OCI-LY1 (cell line): ENCODE results near the gene RASL10A.

Experiments
- H2AFZ ChIP-seq: fragments of 200-600 bp; sonication (generic), shearing (Covaris generic); 2 replicates; pipeline ENCODE4 v1.6.0; 2014; ENCODE audit warnings: antibody characterized with exemption, mild to moderate bottlenecking, low read length
- H3F3A ChIP-seq: fragments of 200-600 bp; sonication (generic), shearing (Covaris generic); 2 replicates; pipeline ENCODE4 v1.6.0; 2014; ENCODE audit warnings: mild to moderate bottlenecking, antibody characterized with exemption, low read length, moderate library complexity; ENCODE audit not compliant: insufficient read depth
- H3K27ac ChIP-seq: fragments of 200-600 bp; sonication (generic); 2 replicates; pipeline ENCODE4 v1.5.1; 2014; ENCODE audit warnings: low read length, mixed run types, mild to moderate bottlenecking, low read depth; ENCODE audit not compliant: poor library complexity, severe bottlenecking
- H3K27me3 ChIP-seq: fragments of 200-600 bp; sonication (generic); 2 replicates; pipeline ENCODE4 v1.6.0; 2014; ENCODE audit warnings: antibody characterized with exemption, mild to moderate bottlenecking, low read length, moderate library complexity; ENCODE audit not compliant: insufficient read depth
- H3K36me3 ChIP-seq: fragments of 200-600 bp; sonication (generic); 2 replicates; pipeline ENCODE4 v1.6.1; 2014; ENCODE audit warnings: mild to moderate bottlenecking, antibody characterized with exemption, low read length, moderate library complexity, mixed read lengths; ENCODE audit not compliant: insufficient read depth
- H3K4me1 ChIP-seq: fragments of 200-600 bp; sonication (generic); 2 replicates; pipeline ENCODE4 v1.5.1; 2014; ENCODE audit warnings: mild to moderate bottlenecking, low read length, moderate library complexity; ENCODE audit not compliant: insufficient read depth, severe bottlenecking
- H3K4me2 ChIP-seq: fragments of 200-600 bp; sonication (generic), shearing (Covaris generic); 2 replicates; pipeline ENCODE4 v1.6.1; 2014; ENCODE audit warnings: low read length
- H3K4me3 ChIP-seq: fragments of 200-600 bp; sonication (generic); 2 replicates; pipeline ENCODE4 v1.5.1; 2014; ENCODE audit warnings: low read length, low read depth, mild to moderate bottlenecking, mixed read lengths; ENCODE audit not compliant: poor library complexity, severe bottlenecking
- H3K79me2 ChIP-seq: fragments of 200-600 bp; shearing (Covaris generic); 2 replicates; pipeline ENCODE4 v1.6.1; 2016; ENCODE audit warnings: mixed run types, low read length, mixed read lengths; ENCODE audit not compliant: insufficient read depth
- H3K9ac ChIP-seq: fragments of 200-600 bp; sonication (generic), shearing (Covaris generic); 2 replicates; pipeline ENCODE4 v1.6.1; 2014; ENCODE audit warnings: mild to moderate bottlenecking, low read length, mixed read lengths
- H3K9me2 ChIP-seq: fragments of 200-600 bp; sonication (generic), shearing (Covaris generic); 2 replicates; pipeline ENCODE4 v1.6.1; 2014; ENCODE audit warnings: low read depth, mild to moderate bottlenecking, low read length, mixed read lengths
- H3K9me3 ChIP-seq: fragments of 200-600 bp; shearing (Covaris generic); 2 replicates; pipeline ENCODE4 v1.6.1; 2014; ENCODE audit warnings: low read length, mixed read lengths
- H4K20me1 ChIP-seq: fragments of 200-600 bp; sonication (generic), shearing (Covaris generic); 2 replicates; pipeline ENCODE4 v1.6.0; 2016; ENCODE audit warnings: mild to moderate bottlenecking, low read length; ENCODE audit not compliant: insufficient read depth
- EZH2 ChIP-seq: fragments of 200-600 bp; sonication (generic), shearing (Covaris generic); IDR thresholded peaks from 2 replicates; pipeline ENCODE4 v1.8.0; 2017; ENCODE audit warnings: borderline replicate concordance, mixed run types, mild to moderate bottlenecking, antibody characterized with exemption, low read length, moderate library complexity, mixed read lengths
- TF ChIP-seq, protein P1 (sequence below): fragments of 200-600 bp; sonication (generic), shearing (Covaris generic); IDR thresholded peaks from 2 replicates; pipeline ENCODE4 v1.5.1; 2017; ENCODE audit warnings: mild to moderate bottlenecking, antibody characterized with exemption, low read length, moderate library complexity, mixed read lengths

RASL10A gene

DNA sequence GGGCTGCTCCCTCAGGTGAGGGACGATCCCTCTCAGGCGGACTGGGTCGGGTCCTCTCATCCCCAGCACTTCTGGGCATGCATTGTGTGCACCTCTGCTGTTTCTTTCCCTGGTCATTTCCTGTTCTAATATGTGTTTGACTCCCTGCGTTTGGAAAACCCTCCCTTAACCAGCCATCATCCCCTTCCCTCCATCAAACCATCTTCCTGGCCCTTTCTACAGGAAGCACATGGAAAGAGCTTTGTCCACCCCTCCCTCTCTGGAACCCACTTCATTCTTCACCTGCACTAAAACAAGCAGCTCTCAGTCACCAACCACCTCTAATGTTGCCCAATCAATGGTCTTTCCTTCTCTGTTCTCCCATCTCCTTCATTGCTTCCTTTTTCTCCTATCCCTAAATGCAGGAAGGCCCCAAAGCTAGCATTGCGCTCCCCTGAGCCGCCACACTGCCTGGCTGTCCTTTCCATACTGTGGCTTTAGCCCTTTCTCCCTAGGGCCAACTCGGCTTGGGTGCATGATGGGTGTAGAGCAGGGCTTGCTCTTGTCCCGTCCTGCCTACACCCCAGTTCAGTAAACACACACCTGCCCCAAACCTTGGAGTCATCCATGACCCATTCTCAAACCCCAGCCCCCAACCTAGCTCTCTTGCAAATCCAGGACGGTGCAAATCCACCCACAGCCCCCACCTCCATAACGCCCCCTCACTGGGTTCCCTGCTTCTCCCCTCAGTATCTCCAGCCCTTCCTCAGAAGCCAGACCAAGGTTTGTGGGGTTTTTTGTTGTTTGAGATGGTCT lies 14.5 kb downstream of the RASL10A start:
- TF ChIP-seq, protein P1, sequence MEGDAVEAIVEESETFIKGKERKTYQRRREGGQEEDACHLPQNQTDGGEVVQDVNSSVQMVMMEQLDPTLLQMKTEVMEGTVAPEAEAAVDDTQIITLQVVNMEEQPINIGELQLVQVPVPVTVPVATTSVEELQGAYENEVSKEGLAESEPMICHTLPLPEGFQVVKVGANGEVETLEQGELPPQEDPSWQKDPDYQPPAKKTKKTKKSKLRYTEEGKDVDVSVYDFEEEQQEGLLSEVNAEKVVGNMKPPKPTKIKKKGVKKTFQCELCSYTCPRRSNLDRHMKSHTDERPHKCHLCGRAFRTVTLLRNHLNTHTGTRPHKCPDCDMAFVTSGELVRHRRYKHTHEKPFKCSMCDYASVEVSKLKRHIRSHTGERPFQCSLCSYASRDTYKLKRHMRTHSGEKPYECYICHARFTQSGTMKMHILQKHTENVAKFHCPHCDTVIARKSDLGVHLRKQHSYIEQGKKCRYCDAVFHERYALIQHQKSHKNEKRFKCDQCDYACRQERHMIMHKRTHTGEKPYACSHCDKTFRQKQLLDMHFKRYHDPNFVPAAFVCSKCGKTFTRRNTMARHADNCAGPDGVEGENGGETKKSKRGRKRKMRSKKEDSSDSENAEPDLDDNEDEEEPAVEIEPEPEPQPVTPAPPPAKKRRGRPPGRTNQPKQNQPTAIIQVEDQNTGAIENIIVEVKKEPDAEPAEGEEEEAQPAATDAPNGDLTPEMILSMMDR: no peak
- no peak for TF ChIP-seq EZH2
- no peaks in the 10 kb centered on the region for H3K79me2 ChIP-seq
- no peak overlapping the region for H3K27ac ChIP-seq
- H3K4me3 ChIP-seq: no peak overlapping the region
- no peaks in the 10 kb centered on the region for H4K20me1 ChIP-seq
- no peaks in the 10 kb centered on the region for H3F3A ChIP-seq
- H3K4me2 ChIP-seq: no peak overlapping the region
- peaks cover 1% of the 10 kb centered on the region for H3K4me1 ChIP-seq
- no peaks in the 10 kb centered on the region for H3K9me3 ChIP-seq
- no peak overlapping the region for H3K9ac ChIP-seq
- peaks cover 52% of the 10 kb centered on the region for H3K36me3 ChIP-seq
- no peaks in the 10 kb centered on the region for H3K9me2 ChIP-seq
- H3K27me3 ChIP-seq: no peaks in the 10 kb centered on the region; the same call in 1 of the 2 replicates
- no peak overlapping the region for H2AFZ ChIP-seq

DNA sequence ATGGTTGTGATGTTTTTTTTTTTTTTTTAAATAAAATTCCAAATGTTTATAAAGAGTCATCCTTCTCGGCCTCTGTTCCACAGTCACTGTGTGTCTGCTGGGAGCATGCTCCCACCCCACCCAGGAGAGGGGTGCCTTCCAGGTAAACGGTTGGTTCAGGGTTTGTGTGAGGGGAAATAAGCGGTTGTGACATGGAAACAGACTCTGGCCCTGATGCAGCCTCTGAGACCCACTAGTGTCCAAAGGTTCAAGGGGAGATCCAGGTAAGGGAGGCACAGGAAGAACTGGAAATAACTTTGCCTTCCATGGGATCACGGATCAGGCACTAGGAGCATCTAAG lies 15.1 kb downstream of the RASL10A start:
- H3K27me3 ChIP-seq: no peaks in the 10 kb centered on the region
- no peak overlapping the region for H2AFZ ChIP-seq
- H3K36me3 ChIP-seq: peaks cover 58% of the 10 kb centered on the region
- H3K4me2 ChIP-seq: no peak overlapping the region
- no peak overlapping the region for H3K27ac ChIP-seq
- no peaks in the 10 kb centered on the region for H3K9me3 ChIP-seq
- H3K79me2 ChIP-seq: no peaks in the 10 kb centered on the region
- no peaks in the 10 kb centered on the region for H4K20me1 ChIP-seq
- H3K9ac ChIP-seq: no peak overlapping the region
- H3F3A ChIP-seq: no peaks in the 10 kb centered on the region
- no peaks in the 10 kb centered on the region for H3K4me1 ChIP-seq
- H3K9me2 ChIP-seq: no peaks in the 10 kb centered on the region
- no peak for TF ChIP-seq EZH2
- TF ChIP-seq, protein P1: no peak
- no peak overlapping the region for H3K4me3 ChIP-seq

DNA sequence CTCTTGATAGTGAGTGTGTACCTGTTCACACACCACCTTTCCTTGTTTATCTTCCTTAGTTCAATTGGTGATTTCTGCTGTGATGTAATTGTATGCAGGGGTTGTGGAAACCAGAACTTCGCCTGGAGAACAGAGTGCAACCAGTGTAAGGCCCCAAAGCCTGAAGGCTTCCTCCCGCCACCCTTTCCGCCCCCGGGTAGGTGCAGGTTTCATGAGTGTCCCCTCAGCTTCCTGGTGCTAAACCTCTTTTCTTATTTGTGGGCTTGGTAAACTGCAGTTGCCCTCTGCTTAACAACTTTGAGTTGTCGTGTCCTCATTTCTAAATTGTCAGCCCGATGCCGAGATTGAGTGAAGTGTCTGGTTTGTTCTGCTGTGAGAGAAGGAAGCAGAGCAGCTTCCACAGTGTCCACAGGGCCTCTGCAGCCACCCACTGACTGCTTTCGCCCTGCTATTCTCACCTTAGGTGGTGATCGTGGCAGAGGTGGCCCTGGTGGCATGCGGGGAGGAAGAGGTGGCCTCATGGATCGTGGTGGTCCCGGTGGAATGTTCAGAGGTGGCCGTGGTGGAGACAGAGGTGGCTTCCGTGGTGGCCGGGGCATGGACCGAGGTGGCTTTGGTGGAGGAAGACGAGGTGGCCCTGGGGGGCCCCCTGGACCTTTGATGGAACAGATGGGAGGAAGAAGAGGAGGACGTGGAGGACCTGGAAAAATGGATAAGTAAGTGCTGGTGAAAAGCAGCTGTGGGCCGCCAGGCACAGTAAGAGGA lies 16.2 kb downstream of the RASL10A start:
- H3K9ac ChIP-seq: no peak overlapping the region
- H4K20me1 ChIP-seq: no peaks in the 10 kb centered on the region
- H3K36me3 ChIP-seq: peaks cover 69% of the 10 kb centered on the region
- H3K27ac ChIP-seq: no peak overlapping the region
- no peaks in the 10 kb centered on the region for H3K4me1 ChIP-seq
- H3F3A ChIP-seq: no peaks in the 10 kb centered on the region
- no peak overlapping the region for H3K4me3 ChIP-seq
- H3K9me2 ChIP-seq: no peaks in the 10 kb centered on the region
- no peaks in the 10 kb centered on the region for H3K27me3 ChIP-seq
- no peaks in the 10 kb centered on the region for H3K79me2 ChIP-seq
- TF ChIP-seq, protein P1: no peak
- TF ChIP-seq EZH2: no peak
- H3K4me2 ChIP-seq: no peak overlapping the region
- H3K9me3 ChIP-seq: no peaks in the 10 kb centered on the region
- H2AFZ ChIP-seq: no peak overlapping the region
